SK-N-SH (cell line): Measurements from ENCODE around the gene CPVL.

Source experiments
- CTCF ChIP-seq: fragments of 200-600 bp; sonication (generic); IDR thresholded peaks from 2 replicates; pipeline ENCODE4 v1.6.1; 2017; ENCODE audit warnings: antibody characterized with exemption, mild to moderate bottlenecking, moderate library complexity
- MEF2A ChIP-seq: IDR thresholded peaks from 2 replicates; pipeline ENCODE4 v1.4.0; 2012; ENCODE audit warnings: low read depth, borderline replicate concordance
- RCOR1 ChIP-seq: fragments of 150-350 bp; IDR thresholded peaks from 2 replicates; pipeline ENCODE4 v1.6.1; 2017; ENCODE audit warnings: antibody characterized with exemption, low read length
- SIN3A ChIP-seq: IDR thresholded peaks from 2 replicates; pipeline ENCODE4 v1.6.1; 2012; ENCODE audit warnings: low read depth, mild to moderate bottlenecking, low read length, moderate library complexity, borderline replicate concordance
- SMC3 ChIP-seq: IDR thresholded peaks from 2 replicates; pipeline ENCODE4 v1.6.1; 2012; ENCODE audit warnings: low read depth, low read length, improper control_type of control experiment

DNA sequence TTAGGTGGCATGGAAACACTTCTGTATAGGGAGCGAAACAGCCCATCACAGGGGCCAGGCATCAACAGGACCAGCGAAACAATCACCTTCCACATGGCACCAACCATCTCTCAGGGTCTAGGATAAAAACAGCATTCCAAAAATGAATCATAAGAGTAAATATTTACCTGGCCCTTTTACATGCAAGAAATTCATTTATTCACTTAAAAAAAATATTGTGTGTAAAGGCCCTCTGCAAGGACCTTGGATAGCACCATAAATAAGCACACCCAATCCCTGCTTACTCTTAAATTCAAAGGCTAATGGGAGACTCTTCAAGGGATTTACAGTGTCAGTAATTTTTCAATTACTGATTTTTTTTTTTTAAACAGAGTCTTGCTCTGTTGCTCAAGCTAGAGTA is 25.4 kb downstream of the CPVL start:
- no peak for TF ChIP-seq CTCF
- no peak for TF ChIP-seq SMC3
- no peak for TF ChIP-seq MEF2A
- no peak for TF ChIP-seq RCOR1
- no peak for TF ChIP-seq SIN3A
